22Rv1 (cell line): ENCODE results near the gene ACP5.

Experiments used
- CTCF ChIP-seq: fragments of 450-650 bp; IDR thresholded peaks from 2 replicates; pipeline ENCODE4 v1.5.1; 2017; ENCODE audit warnings: mild to moderate bottlenecking
- ZFX ChIP-seq: fragments of 450-650 bp; IDR thresholded peaks from 2 replicates; pipeline ENCODE4 v1.6.1; 2017; ENCODE audit warnings: antibody characterized with exemption, borderline replicate concordance

- TF ChIP-seq CTCF (no peak), ZFX (no peak)
Measured at GRCh38 chr19:11555246-11555645, 22.2 kb downstream of the ACP5 start.
